ENCODE measurements around the gene GPR89A.
"Not testable (repeated sequence)": the region's sequence is repeated elsewhere in the genome, so short reads cannot be mapped to it uniquely, and the experiment has no call there.

The GPR89A gene

DNA sequence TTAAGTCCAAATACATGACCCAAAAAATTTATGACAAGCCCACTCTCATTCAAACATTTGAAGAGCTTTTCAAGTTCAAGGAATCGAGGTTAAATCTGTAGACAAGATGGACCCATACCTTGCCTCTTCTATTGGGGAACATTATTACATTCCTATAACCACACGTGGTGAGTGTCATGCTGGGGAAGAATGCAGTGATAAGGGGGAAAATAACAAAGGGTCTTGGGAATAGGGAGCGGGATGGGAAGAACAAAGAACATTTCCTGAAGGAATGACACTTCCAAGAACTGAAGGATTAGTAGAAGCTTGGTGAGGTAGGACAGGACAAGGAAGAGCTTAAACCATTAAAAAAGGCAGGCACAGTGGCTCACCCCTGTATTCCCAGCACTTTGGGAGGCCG lies 80.5 kb downstream of the GPR89A start:
- no peak for DNase-seq

DNA sequence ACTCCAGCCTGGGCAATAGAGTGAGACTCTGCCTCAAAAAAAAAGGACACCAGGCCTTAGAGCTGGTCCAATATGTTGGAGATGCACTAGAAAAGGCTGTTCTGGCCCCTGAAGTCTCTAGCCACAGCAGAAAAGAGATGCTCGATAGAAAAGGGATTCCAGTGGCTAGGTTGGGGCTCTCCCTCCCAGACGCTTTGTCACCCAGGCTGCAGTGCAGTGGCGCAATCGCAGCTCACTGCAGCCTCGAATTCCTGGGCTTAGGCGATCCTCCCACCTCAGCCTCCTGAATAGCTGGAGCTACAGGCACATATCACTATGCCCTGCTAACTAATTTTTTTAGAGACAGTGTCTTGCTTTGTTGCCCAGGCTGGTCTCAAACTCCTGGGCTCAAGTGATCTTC lies 81.1 kb downstream of the GPR89A start:
- no peak for DNase-seq

DNA sequence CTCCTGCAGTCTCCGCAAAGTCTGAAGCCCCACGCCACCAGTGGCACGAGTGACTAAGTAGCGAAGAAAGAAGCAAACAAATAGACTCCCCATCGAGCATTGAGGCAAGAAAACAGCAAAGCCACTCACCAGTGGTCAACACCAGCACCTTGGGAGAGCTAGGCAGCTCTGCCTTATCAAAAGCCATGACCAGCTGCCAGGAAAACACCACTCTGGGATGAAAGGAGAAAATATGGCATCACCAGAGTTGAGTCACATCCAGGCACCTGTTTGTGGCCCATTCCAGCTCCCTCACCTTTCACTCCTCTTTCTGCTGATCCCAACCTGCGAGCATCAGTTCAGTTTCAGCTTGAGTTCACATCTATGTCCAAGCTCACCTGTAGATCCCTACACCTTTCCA lies 82.1 kb downstream of the GPR89A start:
- no peak for DNase-seq

DNA sequence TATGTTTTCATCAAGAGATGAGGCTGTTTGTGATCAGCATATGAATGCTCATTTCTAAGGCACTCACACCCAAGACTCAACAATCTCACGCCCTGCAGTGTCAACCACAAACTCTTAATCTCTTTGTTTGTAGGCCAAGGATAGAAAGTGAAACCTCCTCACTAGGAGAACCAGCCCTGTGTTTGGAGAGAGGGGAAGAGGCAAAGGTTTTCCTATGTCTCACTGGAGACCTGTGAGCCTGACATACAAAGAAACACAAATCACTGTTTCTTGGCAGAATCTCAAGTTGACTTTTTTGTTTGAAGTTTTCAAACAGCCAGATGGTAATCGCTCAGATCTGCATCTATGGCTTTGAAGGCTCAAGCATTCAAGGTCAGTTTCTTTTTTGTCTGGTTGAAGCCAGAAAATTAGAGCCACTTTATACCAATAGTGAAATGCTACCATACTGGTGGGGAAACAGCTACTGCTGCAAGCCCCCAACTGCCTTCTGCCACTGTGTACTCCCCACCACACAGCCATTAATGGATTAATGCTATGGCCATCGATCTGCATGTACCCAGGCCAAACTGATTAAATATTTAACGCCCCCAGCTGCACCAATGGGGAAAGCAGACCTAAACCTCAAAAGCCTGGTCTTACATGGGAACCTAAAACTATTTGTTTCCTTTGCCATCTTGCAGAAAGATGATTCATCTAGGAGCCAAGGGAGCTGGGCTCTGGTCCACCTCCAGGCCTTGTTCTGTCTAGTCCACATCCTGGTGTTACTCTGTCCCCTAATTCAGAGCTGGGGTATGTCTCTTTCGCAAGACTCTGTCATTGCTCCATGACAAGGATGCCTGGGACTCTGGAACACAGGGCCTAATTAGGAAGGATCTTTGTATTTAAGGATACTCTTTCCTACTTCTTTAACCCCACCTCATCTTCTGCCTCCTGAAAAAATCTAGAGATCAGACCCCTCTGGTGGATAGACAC lies 83.1 kb downstream of the GPR89A start:
- DNase-seq = peak in 1 of 2 experiments; percentile 2

DNA sequence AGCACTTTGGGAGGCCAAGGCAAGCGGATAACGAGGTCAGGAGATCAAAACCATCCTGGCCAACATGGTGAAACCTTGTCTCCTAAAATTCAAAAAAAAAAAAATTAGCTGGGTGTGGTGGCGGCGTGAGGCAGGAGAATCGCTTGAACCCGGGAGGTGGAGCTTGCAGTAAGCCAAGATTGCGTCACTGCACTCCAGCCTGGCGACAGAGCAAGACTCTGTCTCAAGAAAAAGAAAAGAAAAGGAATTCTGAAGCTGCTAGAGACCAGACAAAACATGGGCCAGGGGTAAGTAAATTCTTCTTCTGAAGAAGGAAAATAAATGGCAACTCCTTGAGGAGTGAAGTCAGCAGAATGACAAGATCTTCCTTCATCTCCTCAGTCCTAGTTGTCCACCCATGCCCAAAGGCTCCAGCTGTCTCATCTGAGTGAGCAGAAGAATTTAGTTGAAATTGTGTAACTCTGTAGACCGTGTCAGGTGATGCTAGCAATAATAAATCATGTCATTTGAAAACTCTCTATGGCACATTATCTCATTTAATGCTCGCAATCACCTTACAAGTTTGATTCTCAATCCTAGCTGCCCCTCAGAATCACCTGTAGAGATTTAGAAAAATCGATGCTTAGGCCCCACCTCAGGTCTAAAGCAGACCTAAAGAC lies 85.1 kb downstream of the GPR89A start:
- DNase-seq = no peak

DNA sequence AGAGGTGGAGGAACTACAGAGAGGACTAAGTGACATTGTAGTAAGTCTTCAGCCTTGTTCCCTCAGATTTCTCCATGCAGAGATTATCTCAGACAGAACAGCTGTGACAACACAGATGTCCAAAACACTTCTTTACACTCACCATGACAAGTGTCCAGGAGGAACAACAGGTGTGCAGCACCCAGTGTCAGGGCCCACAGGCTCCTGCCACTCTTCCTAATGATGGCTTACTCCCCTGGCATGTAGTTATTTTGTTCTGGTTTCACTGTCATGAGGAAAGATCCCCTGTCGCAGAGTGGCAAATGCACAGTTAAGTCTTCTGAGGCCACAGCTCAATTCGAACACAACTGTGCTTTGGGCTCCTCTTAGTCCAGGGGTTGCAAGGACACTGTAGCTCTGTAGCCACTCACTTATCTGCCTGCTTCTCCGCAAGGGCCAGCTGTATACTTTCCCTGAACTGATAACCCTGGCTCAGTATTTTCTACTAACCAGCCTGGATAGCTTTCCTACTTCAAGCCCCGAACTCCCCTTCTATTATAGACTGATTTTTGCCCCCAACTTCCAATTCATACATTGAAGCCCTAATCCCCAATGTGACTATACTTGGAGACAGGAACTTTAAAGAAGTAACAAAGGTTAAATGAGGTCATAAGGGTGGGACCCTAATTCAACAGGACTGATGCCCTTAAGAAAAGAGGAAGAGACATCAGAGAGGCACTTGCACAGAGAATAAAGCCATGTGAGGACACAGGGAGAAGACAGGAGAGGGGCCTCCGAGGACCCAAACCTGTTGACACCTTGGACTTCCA lies 88.2 kb downstream of the GPR89A start:
- no peak for DNase-seq

DNA sequence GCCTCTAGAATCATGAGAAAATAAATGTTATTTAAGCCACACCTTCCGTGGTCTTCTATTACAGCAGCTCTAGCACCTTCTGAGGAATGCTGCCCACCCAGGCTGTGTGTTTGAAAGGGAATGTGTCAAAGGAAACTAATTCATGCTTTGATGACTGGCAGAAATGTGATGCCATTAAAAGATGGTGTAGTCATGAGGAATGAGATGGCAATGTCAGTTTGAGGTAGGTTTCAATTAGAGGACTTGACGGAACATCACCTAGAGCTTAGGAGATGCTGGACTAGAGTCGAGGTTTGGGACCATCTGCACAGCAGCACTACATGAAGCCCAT lies 88.8 kb downstream of the GPR89A start:
- no peak for DNase-seq

DNA sequence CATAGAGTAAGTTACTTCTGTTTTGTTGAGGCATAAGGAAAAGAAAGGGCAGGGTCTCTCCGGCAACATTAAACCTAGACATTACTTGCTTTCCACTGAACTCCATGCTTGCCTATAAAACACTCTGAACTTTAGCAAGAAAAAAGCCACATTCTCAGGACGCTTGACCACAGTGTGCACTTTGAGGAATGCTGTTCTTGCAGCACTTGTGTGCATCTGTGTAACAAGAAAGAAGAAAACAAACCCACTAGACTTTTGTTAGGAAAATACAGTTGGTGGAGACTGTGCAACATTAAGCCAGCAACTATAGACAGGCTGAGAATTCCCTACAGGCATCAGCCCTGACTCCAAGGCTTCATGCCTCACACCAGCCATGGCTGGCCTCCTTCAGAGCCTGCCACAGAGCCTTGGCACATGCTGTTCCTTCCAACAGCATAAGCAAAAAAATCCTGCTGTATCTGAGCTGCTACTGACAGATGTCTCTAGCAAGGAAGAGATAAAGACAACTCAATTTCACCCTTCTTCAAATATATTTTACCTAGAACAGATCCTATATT lies 93.6 kb downstream of the GPR89A start:
- DNase-seq = no peak

DNA sequence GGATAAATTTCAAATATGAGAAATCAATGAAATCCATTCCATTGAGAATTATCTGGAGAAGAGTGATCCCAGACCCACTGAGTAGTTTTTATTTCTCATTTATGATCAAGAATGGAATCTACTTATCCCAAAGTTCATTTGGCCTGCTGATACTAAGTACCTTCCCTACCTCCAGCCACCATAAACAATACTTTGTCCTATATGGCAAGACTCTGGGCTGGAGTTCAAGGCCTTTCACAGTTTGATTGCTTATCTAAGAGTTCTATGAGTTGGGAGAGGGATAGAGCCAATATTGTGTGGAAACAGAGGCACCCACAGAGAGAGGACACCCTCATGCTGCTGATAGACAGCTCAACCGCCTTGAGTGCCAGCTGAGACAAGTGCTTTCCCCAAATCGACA lies 94.3 kb downstream of the GPR89A start:
- no peak for DNase-seq

DNA sequence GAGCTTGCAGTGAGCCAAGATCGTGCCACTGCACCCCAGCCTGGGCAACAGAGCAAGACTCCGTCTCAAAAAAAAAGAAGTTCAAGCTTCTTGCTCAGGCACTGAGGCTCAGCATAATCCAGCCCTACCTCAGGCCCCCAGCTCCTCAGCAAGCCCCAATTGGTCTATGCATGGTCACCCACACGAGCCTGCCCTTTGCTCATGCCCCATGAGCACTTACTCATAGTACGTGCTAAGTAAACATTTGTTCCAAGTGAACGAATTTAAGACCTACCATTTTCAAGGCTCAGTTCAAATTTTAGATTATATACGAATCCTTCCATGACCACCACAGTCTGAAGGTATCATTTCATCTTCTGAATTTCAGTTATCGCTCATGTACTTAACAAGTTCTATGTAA lies 95.0 kb downstream of the GPR89A start:
- no peak for DNase-seq

DNA sequence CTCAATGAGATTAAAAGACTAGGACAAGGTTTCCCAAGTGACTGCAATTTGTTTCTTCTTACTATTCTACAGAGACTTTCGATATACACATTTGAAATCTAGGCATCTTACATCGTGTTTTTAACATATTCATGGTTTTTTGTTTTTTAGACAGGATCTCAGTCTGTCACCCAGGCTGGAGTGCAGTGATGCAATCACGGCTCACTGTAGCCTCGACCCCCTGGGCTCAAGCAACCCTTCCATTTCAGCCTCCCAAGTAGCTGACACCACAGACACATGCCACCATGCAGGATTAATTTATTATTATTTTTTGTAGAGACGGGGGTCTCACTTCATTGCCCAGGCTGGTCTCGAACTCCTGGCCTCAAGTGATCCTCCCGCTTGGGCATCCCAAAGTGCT lies 97.8 kb downstream of the GPR89A start:
- no peak for DNase-seq

DNA sequence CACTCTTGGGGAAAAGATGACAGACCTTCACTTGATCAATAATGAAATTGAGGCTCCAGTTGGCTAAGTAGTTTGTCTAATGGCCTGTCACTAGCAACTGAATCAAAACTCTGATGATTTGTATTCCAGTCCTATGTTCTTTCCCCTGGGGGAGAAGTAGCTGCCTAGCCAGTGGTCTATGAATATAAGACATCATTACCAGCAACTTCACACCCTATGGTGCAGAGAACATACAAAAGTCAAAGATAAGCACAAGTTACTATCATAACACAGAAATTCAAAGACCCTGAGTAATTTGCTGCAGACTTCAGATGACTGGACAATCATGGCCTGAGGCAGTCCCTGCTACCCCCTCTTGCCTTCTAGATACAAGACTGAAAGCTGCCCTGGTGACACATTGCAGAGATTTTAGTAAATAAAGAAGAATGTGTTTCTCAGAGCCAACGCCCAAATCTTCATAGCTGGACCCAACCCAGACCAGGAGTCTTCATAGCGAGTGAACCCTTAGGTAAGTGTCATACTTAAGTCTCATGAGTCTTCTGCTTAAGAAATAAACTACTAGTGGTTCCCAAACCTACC lies 98.4 kb downstream of the GPR89A start:
- DNase-seq = no peak

DNA sequence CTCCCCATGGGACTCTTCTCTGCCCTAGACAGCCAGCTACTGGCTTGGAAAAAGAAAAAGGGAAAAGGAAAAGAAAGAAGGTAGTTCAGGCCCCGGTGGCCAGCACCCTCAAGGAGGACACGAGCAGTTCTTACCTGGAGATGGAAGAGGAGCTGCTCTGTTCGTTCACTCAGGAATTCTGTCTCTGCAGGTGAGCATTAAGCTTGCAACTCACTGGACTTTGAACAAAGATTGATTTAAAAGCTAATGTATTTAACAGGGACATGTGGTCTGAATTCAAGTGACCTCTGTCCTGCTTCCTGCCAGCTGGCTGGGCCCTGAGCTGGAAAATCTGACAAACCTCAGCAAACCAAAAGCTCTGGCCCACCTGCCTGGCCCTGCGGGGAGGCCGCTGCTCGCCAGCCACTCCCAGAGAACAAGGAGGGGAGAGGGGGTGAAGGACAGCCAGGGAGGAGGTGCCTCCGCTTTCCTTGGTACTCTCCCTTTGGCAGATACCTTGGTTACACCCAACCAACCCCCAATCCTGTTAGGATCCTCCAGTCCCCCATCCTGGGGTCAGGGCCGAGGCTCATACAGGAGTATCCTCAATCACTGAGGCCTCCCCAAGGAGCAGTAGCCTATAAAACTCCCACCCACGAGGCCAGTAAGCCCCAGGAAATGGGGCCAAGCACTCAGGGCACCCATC lies 99.5 kb downstream of the GPR89A start, which contains the start of gene PDZK1:
Gene PDZK1 (minus strand): TSS at position 186 of the 685 bp plus-strand sequence. CDS start 19,347 bp downstream, outside the sequence.
- no peak for DNase-seq

DNA sequence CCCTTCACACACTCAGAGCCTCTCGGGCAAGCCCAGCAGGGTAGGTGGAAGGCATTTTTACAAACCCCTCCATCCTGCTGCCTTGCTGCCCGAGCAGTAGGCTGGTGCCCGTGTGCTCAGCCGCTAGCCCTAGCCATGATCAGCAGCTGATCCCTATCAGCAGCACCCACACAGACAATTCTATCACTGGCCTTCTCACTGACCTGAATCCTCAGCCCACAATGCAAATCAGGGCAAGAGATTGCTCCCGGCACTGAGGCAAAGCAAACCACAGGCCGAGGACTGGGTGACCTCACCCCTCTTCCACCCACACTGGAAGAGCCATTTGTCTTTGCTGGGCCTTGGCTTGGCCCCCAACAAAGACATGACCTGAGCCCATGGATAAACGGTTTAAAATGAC lies 100.3 kb downstream of the GPR89A start:
- no peak for DNase-seq

DNA sequence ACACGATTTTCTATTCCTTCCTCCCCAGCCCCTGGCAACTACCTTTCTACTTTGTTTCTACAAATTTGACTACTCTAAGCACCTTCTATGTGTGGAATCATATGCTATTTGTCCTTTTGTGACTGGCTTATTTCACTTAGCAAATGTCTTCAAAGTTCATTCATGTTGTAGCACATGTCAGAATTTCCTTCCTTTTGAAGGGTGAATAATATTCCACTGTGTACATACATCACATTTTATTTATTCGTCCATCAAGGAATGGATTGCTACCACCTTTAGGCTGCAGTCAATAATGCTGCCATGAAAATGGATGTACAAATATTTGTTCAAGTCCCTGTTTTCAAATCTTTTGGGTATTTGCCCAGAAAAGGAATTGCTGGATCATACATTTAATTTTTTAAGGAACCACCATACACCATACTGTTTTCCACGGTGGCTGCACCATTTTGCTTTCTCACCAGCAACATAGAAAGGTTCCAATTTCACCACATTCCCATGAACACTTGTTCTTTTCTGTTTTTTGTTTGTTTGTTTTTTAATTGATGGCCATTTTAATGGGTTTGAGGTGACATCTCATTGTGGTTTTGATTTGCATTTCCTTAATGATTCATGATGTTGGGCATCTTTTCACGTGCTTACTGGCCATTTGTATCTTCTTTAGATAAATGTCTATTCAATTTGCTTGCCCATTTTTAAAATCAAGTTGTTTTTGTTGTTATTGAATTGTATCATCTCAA lies 102.7 kb downstream of the GPR89A start:
- DNase-seq = no peak

DNA sequence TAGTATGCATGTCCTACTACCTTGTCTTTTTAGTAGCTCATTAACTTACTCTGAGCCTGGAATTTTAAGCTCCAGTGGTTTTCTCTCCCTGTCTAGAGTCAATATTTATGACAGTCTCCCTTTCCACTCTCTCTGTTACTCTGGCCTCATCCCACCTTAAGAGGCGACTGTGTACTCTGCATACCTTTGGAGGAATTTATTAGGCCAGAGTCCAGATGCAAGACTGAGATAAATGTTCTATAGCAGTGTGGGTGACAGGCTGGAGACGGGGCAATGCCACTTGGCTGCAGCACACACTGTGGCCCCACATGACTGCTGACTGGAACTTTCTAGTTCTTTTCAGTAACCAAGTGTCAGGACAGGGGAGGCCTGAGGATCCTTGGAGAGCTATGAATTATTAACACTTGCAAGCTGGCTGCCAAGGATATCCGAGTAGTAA lies 103.4 kb downstream of the GPR89A start:
- DNase-seq = no peak

DNA sequence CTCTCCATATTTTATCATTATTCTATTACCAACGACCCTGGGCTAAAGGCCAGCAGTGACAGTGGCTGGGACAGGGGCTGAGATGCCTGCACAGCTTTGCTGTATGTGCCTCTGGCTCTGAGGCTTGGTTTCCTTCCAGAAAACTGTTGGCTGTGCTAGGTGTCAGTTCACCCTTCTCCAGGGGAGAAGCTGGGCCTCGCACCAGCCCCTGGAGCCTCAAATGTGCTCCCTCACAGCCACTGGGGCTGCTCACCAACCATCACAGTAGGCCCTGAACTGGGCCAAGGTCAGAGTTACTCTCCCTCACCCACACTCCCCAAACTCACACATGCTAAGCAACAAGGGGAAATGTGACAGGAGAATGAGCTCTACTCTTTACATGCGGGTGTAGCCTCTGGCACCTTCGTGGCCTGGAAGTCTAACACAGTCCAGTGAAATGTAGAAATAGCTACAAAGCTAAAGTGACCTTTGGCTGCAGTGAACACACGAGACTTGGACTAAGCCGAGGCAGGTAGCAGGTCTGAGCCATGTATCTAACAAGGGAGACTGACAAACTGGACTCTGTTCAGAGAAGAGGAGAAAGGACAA lies 106.8 kb downstream of the GPR89A start:
- no peak for DNase-seq

DNA sequence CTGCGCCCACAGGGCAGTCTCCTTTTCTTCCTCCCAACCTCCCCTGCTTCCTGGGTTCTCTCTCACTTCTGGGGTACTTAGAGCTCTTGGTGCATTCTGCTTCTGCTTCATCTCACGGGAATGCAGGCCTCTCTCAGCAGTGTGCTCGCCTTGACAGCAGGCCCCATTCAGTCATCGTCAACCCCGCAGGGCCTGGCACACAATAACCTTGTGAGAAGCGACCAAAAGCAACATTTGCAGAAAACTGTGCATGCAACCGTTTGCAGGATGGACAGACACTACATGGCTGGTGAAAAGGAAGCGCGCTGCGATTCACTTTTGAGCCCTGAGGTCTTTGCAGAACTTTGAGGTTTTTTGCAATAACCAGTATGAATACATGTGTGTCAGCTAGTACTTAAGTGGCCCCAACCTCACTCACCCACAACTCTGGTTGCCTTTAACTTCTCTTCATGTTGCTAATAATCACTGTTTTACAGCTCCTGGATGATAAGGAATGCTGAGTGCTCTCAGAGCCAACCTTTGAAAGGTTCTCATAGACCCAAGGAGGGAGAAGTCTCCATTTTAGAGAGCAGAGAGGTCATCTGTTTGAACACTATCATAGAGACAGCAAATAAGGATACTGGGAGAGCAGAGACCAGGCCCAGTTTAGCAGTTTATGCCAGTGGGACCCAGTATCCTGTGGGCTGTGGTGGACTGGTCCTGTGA lies 109.0 kb downstream of the GPR89A start:
- no peak for DNase-seq

DNA sequence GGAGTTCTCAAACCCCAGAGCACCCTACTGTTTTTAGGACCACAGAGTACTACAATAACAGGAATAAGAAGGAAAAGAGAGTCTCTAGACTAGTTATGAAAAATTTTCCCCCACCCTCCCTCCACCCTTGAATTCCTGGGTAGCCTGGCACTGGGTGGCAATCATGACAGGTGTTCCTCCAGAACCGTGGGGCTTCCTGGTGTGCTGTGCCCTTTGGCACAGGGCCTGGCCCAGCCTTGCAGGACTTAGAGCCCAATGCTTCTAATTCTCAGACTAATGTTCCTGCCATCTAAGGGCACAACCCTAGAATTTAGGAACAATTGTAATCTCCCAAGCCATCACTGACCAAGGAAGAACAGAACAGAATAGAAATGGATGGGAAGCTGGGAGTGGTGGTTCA lies 110.0 kb downstream of the GPR89A start:
- DNase-seq = no peak

DNA sequence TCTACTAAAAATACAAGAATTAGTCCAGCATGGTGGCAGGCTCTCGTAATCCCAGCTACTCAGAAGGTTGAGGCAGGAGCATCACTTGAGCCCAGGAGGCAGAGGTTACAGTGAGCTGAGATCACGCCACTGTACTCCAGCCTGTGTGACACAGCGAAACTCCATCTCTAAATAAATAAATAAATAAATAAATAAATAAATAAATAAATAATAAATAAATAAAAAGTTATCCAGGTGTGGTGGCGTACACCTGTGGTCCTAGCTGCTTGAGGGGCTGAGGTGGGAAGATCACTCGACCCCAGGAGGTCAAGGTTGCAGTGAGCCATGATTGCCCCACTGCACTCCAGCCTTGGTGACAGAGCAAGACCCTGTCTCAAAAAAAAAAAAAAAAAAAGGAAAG lies 110.7 kb downstream of the GPR89A start:
- DNase-seq = not testable (repeated sequence)

Measured in activated CD4-positive, alpha-beta T cell treated with anti-CD3 and anti-CD28 coated beads, Interleukin-2, amount 50 U/mL, for 4 hours (primary cell).